DMS53 treated with DMSO at 0.1 percent for 48 hours (cell line): ENCODE data around the gene SLC6A1.

Source experiments
- DNase-seq: peaks from one replicate; lab custom pipeline; 2025; ENCODE audit not compliant: unreplicated experiment; lab: John Stamatoyannopoulos, UW

SLC6A1 gene

GRCh38 chr3:11015369-11015768 is 22.8 kb downstream of the SLC6A1 start:
- DNase-seq = no peak

GRCh38 chr3:11016727-11017126 is 24.2 kb downstream of the SLC6A1 start:
- DNase-seq = no peak

GRCh38 chr3:11019116-11019819 is 26.7 kb downstream of the SLC6A1 start:
- DNase-seq = no peak

- no peak for DNase-seq
Measured at GRCh38 chr3:11020764-11021163, 28.2 kb downstream of the SLC6A1 start.

GRCh38 chr3:11021611-11022011 is 29.1 kb downstream of the SLC6A1 start:
- no peak for DNase-seq

- DNase-seq = no peak
Measured at GRCh38 chr3:11022115-11022514, 29.6 kb downstream of the SLC6A1 start.

- no peak for DNase-seq
Measured at GRCh38 chr3:11024181-11024580, 31.6 kb downstream of the SLC6A1 start.

GRCh38 chr3:11029948-11030347 is 37.4 kb downstream of the SLC6A1 start:
- DNase-seq = no peak

GRCh38 chr3:11033871-11034270 is 41.3 kb downstream of the SLC6A1 start:
- no peak for DNase-seq

GRCh38 chr3:11034309-11034985 is 41.9 kb downstream of the SLC6A1 start:
- DNase-seq = no peak

- no peak for DNase-seq
Measured at GRCh38 chr3:11035757-11036505, 43.4 kb downstream of the SLC6A1 start.

- DNase-seq = no peak
Measured at GRCh38 chr3:11037241-11037873, 44.8 kb downstream of the SLC6A1 start.

- DNase-seq = no peak
Measured at GRCh38 chr3:11037976-11038375, 45.4 kb downstream of the SLC6A1 start.

- no peak for DNase-seq
Measured at GRCh38 chr3:11045536-11045935, 53.0 kb downstream of the SLC6A1 start.

GRCh38 chr3:11047500-11047899 is 55.0 kb downstream of the SLC6A1 start:
- DNase-seq = no peak

- no peak for DNase-seq
Measured at GRCh38 chr3:11050666-11051323, 58.2 kb downstream of the SLC6A1 start.

GRCh38 chr3:11053926-11054503 is 61.5 kb downstream of the SLC6A1 start:
- no peak for DNase-seq

GRCh38 chr3:11054739-11055438 is 62.3 kb downstream of the SLC6A1 start:
- DNase-seq = no peak

GRCh38 chr3:11055496-11055895 is 62.9 kb downstream of the SLC6A1 start:
- DNase-seq = no peak

GRCh38 chr3:11056531-11057050 is 64.0 kb downstream of the SLC6A1 start:
- DNase-seq = no peak
